Lower leg skin (tissue), 3 donors: ENCODE data around the gene CDH13.

ENCODE experiments used
- CTCF ChIP-seq, 3 donors: fragments of 450-650 bp; IDR thresholded peaks; one replicate each; pipeline ENCODE4 v1.5.1; 2016; ENCODE audit warnings: antibody characterized with exemption in 3 of 3, mild to moderate bottlenecking in 3 of 3, moderate library complexity in 2 of 3
- POLR2A ChIP-seq, 2 donors: fragments of 450-650 bp; IDR thresholded peaks; one replicate each; pipeline ENCODE4 v1.6.1; 2016 to 2017; ENCODE audit warnings: antibody characterized with exemption in 2 of 2, mild to moderate bottlenecking in 1 of 2, moderate library complexity in 1 of 2

DNA sequence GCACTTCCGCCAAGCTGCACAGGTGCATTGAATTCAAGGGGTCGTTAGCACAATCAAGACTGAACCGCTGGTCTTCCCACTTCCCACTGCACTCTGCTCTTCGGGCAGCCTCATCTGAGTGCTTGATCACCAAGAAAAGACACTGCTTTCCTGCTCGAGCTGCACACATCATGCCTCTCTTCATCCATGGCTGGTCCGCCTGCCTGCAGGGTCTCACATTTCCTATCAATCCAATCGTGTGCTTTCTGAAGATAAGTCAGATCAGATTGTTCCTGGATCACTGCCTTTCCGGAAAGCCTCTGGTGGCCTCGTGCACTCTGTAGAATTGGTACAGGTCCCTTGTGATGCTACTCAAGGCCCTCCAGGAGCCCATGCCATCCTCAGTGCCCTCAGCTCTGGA, 1150.2 kb downstream of the CDH13 start:
- no peak for TF ChIP-seq CTCF (IDR thresholded peaks at IDR 0.05)
- TF ChIP-seq POLR2A (IDR thresholded peaks at IDR 0.05): no peak
